ENCODE measurements around the gene PTPN18. TPM values are rescaled to one million over a fixed set of nuclear protein-coding genes. Genes with fewer than 3 reads are reported as not detected.

Gene PTPN18
- total RNA-seq, 1 experiment from 2014 or later, result 16.3 TPM

GRCh38 chr2:130390460-130391057, 34.7 kb downstream of the PTPN18 start:
- no peak overlapping the region for H3T11ph ChIP-seq (ENCODE audit: low read length)
- H3K14ac ChIP-seq (ENCODE audit: insufficient read depth, low read length), result no peak overlapping the region
- H3K4me3 Mint-ChIP-seq, result peak overlapping the region; percentile 79 to 85
- no peaks in the 10 kb centered on the region for H3K9me3 ChIP-seq (ENCODE audit: control insufficient read depth, low read depth, low read length)
- H3K79me1 ChIP-seq (ENCODE audit: insufficient read depth, low read depth, low read length, poor library complexity, severe bottlenecking), result no peaks in the 10 kb centered on the region
- no peak overlapping the region for H2AFZ ChIP-seq (ENCODE audit: low read length)
- no peak for DNase-seq
- no peak overlapping the region for H3K18ac ChIP-seq (ENCODE audit: insufficient read length, low read depth, low read length)
- no peak overlapping the region for H2BK15ac ChIP-seq (ENCODE audit: low read depth, low read length)
- H2BK5ac ChIP-seq (ENCODE audit: insufficient read length, low read length), result no peak overlapping the region
- peaks cover 20% of the 10 kb centered on the region for H3K27me3 Mint-ChIP-seq (ENCODE audit: low read depth)
- no peak overlapping the region for H2AK5ac ChIP-seq (ENCODE audit: insufficient read length, low read length)
- peaks cover 28 to 29% of the 10 kb centered on the region in 2 experiments for H3K4me1 Mint-ChIP-seq
- H4K20me1 ChIP-seq (ENCODE audit: control insufficient read depth, insufficient read depth, insufficient read length), result no peaks in the 10 kb centered on the region
- no CpG with 5 or more reads among the region's 16 CpGs for WGBS (ENCODE audit: extremely low coverage, insufficient read length, low lambda C conversion rate)
- no peaks in the 10 kb centered on the region; a peak in 1 of 5 replicates for H3K9me3 Mint-ChIP-seq
- no peak overlapping the region for H4K8ac ChIP-seq (replicated peaks; ENCODE audit: insufficient read length, low read depth, low read length)
- H3K4me2 ChIP-seq (ENCODE audit: insufficient read depth, insufficient read length, low read length), result peak overlapping the region; percentile 35
- peaks cover 3% of the 10 kb centered on the region; the same call in 1 of the 2 replicates for H3K27me3 ChIP-seq (ENCODE audit: insufficient read depth, low read length)
- H3K56ac ChIP-seq (ENCODE audit: insufficient read length, low read depth, low read length), result no peak overlapping the region
- H3K23ac ChIP-seq (ENCODE audit: insufficient read length, low read depth, low read length), result no peak overlapping the region
- H3K23me2 ChIP-seq (ENCODE audit: insufficient read length, low read depth, low read length, poor library complexity, severe bottlenecking), result no peaks in the 10 kb centered on the region
- no peaks in the 10 kb centered on the region for H3K36me3 Mint-ChIP-seq (ENCODE audit: insufficient read depth in 1 of 3, low read depth in 3 of 3)
- TF ChIP-seq, protein P1, sequence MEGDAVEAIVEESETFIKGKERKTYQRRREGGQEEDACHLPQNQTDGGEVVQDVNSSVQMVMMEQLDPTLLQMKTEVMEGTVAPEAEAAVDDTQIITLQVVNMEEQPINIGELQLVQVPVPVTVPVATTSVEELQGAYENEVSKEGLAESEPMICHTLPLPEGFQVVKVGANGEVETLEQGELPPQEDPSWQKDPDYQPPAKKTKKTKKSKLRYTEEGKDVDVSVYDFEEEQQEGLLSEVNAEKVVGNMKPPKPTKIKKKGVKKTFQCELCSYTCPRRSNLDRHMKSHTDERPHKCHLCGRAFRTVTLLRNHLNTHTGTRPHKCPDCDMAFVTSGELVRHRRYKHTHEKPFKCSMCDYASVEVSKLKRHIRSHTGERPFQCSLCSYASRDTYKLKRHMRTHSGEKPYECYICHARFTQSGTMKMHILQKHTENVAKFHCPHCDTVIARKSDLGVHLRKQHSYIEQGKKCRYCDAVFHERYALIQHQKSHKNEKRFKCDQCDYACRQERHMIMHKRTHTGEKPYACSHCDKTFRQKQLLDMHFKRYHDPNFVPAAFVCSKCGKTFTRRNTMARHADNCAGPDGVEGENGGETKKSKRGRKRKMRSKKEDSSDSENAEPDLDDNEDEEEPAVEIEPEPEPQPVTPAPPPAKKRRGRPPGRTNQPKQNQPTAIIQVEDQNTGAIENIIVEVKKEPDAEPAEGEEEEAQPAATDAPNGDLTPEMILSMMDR (conservative IDR thresholded peaks at IDR 0.05), result no peak
- H3K27ac Mint-ChIP-seq, result no peak overlapping the region
- H2BK120ac ChIP-seq (ENCODE audit: low read depth, low read length, poor library complexity, severe bottlenecking), result no peak overlapping the region
- no peak overlapping the region for H3K9ac ChIP-seq (ENCODE audit: extremely low read depth, insufficient read length, low read length)
- no peaks in the 10 kb centered on the region for H3K79me2 ChIP-seq (ENCODE audit: insufficient read depth, low read length)
- no peak overlapping the region for H2BK20ac ChIP-seq (ENCODE audit: low read depth, low read length, poor library complexity, severe bottlenecking)
- no peak overlapping the region for H3K27ac ChIP-seq (ENCODE audit: insufficient read length, low read depth, low read length)
- peaks cover 3% of the 10 kb centered on the region; the same call in 1 of the 2 replicates for H3K4me1 ChIP-seq (ENCODE audit: insufficient read depth, low read length)
- no peak overlapping the region for H4K5ac ChIP-seq (ENCODE audit: insufficient read length, low read depth, low read length)
- no peak overlapping the region for H2BK12ac ChIP-seq (ENCODE audit: insufficient read length, low read depth, low read length)
- H3K4ac ChIP-seq (ENCODE audit: low read depth, low read length), result no peak overlapping the region
- no peak overlapping the region for H4K91ac ChIP-seq (ENCODE audit: insufficient read length, low read depth, low read length)
